ENCODE results near the gene TMEM238.

The TMEM238 gene

DNA sequence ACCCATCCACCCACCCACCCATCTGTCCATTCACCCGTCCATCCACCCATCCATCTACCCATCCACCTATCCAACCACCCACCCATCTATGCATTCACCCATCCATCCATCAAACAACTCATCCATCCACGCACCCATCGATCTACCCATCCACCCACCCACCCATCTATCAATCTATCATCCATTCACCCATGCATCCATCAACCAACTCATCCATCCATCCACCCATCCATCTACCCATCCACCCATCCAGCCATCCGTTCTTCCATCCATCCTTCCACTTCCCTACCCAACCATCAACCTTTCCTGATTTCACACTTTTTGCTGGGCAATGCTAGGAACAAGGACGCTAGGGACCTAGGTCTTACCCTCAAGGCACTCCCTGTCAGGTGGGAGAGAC lies 2.1 kb downstream of the TMEM238 start:
- no peak for DNase-seq

DNA sequence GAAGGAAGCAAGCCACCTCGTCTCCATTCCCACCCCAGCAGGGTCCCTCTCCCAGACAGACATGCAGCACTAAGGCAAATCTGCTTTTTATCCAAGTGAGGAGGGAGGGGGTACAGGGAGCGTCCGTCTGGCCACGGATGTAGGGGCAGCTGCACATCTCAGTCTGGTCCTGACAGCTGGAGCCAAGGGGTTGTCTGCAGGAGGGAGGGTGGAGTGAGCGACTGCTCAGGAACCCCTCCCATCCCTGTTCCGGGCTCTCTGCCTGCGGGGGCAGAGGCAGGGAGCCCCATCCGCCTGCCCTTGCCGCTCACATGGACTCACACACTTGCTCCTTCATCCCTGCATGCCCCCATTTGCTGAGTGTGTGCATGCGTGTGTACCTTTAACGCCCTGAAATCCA lies 4.9 kb downstream of the TMEM238 start:
- no peak for DNase-seq

DNA sequence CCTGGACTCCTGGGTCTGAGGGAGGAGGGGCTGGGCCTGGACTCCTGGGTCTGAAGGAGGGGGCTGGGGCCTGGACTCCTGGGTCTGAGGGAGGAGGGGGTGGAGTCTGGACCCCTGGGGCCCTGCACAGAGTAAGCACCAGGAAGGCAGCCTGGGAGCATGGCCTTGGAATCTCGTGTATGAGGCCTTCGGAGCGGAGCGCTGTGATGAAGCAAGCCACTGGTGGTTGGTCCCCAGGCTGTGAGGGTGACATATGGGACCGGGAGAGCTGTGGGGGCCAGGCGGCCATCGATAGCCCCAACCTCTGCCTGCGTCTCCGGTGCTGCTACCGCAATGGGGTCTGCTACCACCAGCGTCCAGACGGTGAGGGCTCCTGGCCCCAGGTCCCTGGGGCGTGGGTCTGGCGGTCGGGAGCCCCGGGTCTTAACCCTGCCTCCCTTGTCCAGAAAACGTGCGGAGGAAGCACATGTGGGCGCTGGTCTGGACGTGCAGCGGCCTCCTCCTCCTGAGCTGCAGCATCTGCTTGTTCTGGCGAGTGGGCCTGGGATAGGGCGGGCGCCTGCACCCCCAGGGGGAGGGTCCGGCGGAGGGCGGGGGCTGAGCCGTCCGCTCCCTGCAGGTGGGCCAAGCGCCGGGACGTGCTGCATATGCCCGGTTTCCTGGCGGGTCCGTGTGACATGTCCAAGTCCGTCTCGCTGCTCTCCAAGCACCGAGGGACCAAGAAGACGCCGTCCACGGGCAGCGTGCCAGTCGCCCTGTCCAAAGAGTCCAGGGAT lies 6.5 kb downstream of the TMEM238 start:
- DNase-seq, result no peak

DNA sequence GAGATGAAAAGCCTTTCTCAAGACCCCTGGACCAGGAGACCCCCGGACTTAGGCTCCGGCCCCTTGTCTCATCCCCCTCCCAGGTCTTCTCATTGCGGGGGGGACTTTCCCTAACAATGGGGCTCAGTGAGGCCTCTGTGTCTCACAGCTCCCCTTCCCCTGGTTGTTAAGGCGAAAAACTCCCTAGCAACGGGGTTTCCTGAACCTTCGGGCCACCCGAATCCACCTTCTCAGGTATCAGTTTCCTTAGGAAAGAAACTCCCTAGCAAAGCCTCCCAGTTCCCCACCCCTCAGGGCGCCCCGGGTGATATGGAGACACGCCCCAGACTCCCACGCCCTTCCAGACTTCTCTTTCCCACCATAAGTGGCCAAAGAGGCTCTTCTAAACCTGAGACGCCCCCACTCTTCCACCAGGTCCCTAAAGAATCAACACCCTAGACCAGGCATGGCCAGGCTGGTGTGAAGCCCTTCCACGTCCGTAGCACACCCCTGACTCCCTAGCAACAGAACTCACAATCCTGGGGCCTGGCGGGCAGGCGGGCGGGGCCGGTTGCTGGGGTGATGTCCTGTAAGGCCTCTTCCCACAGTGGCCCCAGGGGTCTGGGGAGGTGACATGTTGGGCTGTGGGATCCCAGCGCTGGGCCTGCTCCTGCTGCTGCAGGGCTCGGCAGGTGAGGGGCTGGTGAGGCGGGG lies 7.7 kb downstream of the TMEM238 start, which contains the start of gene TMEM190:
Gene TMEM190 (plus strand): TSS at position 586 of the 693 bp plus-strand sequence. CDS start 28 bp downstream, at position 614.
- no peak for DNase-seq

DNA sequence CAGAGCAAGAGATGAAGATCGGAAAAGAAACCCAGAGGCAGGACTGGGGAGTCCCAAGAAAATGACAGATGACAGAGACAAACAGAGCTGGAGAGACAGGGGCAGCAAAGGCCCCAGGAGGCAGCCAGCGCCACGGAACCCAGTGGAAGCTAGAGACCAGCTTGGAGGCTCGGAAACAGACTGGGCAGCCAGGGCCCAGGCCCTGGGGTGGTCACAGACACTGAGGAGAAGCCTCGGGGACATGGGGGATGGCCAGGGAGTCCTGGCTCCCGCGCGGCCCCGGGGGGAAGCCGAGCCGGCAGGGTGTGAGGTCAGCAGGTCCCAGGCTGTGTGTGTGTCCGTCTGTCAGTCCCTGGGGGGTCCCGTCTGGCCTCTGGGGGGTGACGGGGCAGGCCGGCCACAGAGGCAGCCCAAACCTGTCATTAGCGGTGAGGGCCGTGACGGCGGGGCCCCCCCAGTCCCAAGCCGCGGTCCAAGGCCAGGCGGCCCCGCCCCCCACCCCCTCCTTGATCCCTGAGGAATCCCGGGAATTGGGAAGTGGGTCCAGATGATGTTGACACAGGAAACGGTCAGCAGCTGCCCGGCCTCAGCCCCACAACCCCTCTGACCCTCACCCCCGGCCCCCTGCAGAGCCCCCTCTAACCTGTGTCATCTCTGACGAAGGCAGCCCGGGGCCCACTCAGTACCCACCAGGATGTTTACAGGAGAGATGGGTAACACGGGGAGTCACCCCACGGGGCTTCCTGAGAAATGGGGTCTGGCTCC lies 9.9 kb downstream of the TMEM238 start:
- no peak for DNase-seq

DNA sequence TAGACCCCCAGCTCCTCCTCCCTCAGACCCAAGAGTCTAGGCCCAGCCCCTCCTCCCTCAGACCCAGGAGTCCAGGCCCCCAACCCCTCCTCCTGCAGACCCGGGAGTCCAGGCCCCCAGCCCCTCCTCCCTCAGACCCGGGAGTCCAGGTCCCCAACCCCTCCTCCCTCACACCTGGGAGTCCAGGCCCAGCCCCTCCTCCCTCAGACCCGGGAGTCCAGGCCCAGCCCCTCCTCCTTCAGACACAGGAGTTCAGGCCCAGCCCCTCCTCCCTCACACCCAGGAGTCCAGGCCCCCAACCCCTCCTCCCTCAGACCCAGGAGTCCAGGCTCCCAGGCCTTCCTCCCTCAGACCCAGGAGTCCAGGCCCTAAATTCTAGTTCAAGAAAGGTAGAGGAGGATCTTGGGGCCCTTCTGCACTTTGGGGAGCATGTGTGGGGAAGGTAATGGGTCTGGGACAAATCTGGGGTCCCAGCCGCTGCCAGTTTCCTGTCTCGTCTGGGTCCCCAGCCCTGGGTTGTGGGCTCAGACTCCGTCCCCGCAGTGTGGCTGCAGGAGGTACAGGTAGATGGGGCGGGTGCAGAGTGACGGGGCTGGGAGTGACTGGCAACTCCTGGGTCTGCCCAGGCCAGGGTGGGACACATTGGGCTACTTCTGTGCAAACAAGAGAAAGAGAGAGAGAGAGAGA lies 10.6 kb downstream of the TMEM238 start:
- DNase-seq, result no peak

DNA sequence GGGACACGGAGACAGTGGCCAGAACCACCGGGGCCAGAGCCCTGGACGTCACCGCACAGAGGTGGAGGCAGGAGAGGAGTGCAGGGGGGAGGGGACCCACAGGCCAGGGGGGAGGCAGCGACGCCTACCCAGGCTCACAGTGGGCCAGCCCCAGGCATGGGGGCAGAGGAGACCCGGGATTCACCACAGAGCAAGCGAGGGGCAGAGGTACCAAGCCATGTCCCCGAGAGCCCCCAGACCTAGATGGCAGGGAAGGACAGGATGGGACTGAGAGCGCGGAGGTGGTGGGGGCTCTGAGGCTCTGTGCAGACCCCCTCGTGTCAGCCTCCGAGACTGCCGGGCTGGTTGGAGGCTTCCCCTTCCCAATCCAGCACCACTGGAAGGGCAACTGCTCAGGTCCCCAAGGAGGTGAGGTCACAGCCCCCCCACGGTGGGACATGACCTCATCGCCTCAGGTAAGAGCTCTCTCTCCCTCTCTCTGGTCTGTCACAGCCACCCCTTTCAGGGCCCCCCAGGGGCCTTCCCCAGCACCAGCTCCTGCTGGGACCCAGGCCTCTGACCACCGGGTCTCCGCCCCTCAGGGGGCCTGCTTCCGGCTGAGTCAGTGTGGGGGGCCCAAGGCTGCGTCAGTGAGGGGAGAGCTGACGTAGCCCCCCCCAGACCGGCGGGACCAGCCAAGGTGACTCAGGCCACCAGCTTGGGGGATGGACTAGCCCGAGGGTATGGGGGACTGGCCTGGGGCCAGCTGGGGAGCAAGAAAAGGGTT lies 11.6 kb downstream of the TMEM238 start:
- DNase-seq, result no peak

DNA sequence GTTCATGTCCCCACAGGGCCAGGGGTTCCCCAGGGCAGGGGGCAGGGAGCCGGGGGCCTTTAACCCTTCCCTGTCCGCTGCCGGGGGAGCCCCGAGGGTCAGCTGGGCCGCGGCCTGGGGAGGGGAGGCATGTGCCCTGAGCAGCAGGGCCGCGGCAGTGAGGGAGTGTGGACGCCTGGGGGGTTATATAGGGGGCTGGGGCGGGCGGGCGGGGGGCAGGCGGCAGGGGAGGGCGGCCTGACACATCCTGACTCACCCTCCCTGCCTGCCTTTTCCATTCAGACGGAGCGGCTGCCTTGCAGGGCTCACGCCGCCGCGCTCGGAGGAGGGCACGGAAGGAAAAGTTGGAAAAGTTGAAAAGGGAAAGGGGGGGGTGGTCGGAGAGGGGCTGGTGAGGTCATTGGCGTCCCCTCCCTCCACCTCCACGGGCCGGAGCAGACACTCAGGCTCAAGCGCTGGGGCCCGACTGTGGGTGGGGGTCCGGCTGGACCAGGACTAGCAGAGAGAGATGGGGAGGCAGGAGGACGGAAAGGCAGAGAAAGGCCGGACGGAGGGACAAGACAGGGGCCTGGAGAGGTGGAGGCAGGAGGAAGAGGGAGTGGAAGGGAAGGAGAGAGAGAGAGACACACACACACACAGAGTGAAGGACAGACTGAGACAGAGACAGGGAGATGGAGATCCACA lies 13.6 kb downstream of the TMEM238 start, which contains the start of gene IL11:
Gene IL11 (minus strand): TSS at position 159 of the 684 bp plus-strand sequence. CDS start 153 bp downstream, at position 6.
- DNase-seq, result no peak

DNA sequence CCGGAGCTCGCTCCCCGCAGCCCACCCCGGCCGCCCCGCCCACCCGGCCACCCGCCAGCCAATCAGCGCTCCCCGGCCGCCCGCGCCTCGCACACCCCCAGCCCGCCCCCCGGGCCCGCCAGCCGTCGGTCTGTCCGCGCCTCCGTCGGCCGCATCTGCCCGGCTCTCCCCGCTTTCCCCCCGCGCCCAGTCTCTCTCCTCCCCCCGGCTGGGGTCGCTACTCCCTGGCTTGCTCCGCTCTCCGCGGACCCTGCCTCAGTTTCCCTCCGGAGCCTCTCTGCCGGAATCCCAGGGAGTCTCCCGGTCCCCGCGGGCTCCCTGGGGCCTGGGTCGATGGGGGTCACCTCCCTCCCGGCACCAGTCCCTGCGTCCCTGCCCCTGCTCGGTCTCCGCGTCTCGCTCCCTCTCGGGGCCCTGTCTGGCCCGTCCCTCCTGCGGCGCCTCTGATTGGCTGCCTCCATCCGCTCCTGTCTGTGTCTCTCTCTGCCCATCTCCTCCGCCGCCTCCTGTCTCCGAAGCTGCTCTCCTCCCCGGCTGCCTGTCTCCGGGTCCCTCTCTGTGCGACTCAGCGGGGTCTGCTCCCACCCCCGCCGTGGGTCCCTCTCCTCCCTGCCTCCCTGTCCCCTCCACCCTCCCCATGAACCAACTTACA lies 14.3 kb downstream of the TMEM238 start:
- peak in 2 of 58 donors; percentile 6 to 36 for DNase-seq

DNA sequence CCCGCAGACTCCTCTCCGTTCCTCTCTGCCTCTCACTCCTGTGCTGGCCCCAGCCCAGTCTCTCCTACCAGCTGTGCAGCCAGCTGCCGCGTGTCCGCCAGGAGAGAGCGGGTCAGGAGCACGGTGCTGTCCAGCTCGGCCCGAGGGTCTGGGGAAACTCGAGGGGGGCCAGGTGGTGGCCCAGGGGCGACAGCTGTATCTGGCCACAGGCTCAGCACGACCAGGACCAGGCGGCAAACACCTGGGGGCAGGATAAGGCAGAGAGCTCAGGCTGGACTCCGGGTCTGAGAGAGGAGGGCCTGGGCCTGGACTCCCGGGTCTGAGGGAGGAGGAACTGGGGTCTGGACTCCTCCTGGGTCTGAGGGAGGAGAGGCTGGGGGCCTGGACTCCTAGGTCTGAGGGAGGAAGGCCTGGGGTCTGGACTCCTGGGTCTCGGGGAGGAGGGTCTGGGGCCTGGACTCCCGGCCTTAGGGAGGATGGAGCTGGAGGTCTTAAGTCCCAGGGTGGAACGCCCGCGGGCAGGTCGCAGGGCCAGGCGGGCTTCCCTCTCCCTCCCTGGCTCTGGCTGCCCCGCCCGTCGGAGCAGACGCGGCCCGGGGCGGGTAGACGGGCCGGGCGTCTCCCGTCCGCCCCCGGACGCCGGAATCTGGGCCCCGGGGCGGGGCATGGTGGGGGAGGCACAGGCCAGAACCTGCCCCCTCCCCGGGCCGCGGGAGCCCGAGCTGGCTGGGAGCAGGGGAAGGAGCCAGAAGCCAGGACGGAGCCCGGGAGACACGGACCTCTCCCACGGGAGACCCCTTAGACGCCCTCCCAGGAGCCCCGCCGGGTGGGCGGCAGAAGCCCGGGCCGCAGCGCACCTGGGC lies 15.2 kb downstream of the TMEM238 start:
- DNase-seq, result no peak

DNA sequence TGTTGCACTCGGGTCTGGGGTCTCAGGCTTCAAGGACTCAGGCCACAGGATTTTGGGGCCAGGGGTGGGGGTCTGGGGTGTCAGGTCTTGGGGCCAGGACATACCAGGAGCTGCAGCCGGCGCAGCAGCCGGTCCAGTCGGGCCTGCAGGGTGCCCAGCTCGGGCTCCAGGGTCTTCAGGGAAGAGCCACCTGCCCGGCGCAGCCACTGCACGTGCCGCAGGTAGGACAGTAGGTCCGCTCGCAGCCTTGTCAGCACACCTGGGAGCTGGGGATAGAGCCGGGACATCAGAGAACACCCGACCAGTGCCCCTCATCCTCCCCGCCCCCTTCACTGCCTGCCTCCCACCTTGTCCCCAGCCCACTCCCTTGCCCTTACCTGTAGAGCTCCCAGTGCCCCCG lies 16.0 kb downstream of the TMEM238 start:
- no peak for DNase-seq

DNA sequence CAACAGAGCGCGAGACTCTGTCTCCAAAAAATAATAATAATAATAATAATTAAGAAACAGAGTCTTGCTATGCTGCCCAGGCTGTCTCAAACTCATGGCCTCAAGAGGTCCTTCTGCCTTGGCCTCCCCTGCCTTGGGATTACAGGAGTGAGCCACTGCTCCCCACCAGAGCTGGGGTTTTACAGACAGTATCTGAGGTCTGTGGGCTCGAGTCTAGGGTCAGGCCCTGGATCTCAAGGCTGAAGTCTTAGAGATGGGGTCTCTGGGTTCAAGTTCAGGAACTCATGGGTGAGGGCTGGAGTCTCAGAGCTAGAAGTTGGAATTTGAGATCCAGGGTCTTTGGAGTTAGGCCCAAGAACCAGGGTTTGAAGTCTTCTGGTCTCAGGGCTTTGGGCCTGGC lies 17.3 kb downstream of the TMEM238 start:
- DNase-seq, result no peak

DNA sequence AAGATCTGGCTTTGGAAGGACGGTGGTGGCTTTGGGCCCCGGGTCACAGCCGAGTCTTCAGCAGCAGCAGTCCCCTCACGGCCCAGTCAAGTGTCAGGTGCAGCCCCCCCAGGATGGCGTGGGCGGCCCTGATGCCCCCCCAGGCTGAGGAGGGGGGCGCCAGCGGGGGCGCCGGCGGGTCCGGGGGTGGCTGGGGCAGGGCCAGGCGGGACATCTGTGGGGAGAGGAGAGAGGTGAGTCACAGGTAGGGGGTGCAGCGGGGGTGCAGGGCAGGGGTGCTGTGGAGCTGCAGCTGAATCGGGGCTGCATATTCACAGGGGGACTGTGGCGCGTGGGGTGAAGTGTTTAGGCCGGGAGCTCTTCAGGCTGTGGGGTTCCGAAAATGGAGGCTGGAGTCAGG lies 18.1 kb downstream of the TMEM238 start:
- peak in 1 of 58 donors; percentile 15 for DNase-seq

DNA sequence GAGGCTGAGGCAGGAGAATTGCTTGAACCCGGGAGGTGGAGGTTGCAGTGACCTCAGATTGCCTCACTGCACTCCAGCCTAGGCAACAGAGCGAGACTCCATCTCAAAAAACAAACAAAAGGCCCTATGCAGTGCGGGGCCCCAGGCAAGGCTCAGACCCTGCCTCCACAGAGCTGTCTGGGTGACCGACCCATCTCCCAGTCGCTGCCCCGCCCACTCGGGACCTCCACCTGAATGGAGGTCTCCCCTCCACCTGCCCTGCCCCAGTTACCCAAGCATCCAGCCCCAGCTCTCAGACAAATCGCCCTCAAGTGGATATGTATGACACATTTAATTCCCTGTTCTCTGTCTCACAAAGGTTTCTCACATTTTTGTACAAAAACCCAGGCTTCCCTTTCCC lies 18.8 kb downstream of the TMEM238 start:
- DNase-seq, result no peak

DNA sequence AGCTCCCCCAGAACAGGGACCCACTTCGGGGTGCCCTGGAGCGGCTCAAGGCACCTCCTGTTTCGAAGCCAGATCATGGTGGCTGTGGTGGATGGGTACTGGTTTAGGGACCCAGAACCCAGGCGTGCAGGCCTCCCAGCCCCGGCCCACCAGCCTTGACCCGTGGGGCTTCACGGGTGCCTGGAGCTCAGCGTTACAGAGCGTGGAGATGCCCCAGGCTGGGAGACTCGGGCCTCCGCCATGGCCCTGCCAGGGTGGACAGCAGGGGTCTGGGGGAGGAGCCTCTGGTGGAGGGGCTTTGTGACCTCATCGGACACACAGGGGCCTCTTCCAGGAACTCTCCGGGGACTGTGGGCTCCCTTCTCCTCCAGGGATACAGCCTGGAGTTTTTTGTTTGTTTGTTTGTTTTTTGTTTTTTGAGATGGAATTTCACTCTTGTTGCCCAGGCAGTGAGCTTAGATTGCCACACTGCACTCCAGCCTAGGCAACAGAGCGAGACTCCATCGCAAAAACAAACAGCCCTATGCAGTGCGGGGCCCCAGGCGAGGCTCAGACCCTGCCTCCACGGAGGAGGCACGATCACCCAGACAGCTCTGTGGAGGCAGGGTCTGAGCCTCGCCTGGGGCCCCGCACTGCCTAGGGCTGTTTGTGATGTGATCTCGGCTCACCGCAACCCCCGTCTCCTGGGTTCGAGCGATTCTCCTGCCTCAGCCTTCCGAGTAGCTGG lies 20.9 kb downstream of the TMEM238 start, which contains the start of gene GARIN5B:
Gene GARIN5B (minus strand): TSS at position 271 of the 727 bp plus-strand sequence. CDS start 194 bp downstream, at position 77.
- DNase-seq, result no peak

DNA sequence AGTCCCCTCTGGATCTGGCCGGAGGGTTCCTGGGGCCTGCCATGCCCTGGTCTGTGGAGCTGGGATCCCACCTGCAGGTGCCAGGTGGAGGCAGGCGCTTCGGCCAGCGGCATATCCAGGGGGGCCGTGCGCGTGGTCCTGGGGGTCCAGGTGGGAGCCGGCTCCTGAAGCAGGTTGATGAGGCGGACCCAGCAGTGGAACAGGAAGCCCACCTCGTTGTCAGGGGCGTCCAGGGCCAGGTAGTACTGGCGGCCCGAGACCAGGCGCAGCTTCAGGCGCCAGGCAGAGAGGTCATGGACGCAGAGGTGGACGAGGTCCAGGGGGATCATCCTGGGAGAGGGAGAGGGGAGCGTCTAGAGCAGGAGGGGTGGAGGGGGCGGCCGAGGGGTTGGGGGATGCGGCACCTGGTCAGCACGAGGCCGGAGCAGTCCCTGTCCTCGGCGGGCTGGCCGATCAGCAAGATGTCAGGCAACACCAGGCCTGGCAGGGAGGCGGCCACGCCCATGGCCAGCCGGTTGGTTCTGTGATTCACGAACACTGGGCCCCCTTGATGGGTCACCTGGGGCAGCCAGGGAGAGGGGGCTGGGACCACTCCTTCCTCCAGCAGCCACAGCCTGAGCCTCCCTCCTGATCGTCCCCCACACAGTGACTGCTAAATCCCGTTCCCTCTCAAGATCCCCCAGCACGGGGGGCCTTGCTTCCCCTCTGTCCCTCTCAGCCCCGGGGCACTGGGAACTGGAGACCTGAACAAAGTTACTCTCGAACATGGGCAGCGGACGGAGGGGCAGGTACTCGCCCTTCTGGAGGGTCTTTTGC lies 21.7 kb downstream of the TMEM238 start:
- DNase-seq, result no peak

DNA sequence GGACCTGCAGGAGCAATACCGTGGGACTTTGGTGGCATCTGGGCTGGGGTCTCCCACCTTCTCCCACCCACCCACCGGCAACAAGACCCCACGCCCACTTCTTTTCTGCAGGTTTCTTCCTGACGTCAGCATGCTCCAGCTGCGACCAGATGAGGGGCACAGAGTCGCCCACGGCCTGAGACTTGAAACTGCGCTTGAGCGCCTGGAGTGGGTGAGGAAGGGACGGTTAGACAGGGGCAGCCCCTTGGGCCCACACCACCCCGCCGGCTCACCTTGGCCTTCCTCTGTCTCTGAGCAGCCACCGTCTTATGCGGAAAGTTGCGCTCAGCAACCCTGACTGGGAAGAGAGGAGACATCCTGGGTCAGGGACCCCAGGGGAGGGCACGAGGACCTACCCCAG lies 23.2 kb downstream of the TMEM238 start:
- no peak for DNase-seq
